ELR (cell line): Measurements from ENCODE around the gene SUCLA2.

Experiments
- DNase-seq: peaks from one replicate; pipeline ENCODE4 v3.0.0-alpha.2; 2015; ENCODE audit warnings: low read depth

Gene SUCLA2

GRCh38 chr13:48001114-48001881 lies at the start of gene SUCLA2:
Gene SUCLA2 (minus strand): TSS chr13:48001273. CDS start chr13:48001269, 4 bp downstream.
- DNase-seq, result peak; percentile 92

GRCh38 chr13:48050550-48050949 lies 49.5 kb upstream of the SUCLA2 start:
- DNase-seq, result no peak

DNA sequence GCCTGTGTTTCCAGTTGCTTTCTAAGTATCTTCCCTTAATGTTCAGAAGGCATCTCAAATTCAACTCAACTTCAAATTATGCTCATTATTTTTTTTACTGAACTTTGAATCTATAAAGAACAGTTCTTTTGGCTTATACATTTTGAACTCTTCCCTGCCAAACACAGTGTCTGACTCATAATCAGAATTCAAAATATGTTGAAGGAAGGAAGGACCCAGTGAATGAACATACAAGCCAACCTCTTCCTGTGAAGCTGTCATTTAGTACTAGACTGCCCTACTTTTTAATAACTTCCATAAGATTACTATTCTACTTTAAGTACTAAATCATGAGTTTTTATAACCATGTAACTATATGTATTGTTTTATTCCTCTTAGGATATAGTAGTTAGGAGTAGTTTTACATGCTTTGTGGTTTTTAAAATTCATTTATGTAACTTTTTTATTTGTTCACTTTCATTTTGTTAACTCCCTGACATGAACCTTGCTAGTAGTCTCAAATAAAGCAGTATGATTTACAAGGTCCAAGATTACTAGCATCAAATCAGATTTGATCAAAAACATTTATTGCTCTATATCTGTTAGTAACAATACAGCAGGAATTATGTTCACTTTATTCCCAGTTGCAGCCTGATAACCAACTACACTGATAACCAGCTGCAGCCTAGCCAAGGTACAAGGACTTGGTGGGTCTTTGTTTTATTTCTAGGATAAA lies 42.9 kb upstream of the SUCLA2 start:
- DNase-seq, result peak; percentile 50

- no peak for DNase-seq
Observed at GRCh38 chr13:48042894-48043293, 41.8 kb upstream of the SUCLA2 start.

DNA sequence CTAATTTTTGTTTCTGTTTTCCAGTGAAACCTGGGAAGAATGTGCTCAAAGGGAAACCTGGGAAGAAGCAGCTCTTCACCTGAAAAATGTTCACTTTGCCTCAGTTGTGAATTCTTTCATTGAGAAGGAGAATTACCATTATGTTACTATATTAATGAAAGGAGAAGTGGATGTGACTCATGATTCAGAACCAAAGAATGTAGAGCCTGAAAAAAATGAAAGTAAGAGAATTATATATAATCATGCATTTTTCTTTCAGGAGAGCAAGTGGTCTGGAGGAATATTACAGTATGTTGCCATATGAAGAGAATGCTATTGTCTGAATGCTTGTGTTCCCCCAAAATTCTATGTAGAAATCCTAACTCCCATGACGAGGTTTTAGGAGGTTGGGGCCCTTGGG lies 39.8 kb upstream of the SUCLA2 start:
- DNase-seq, result peak; percentile 53

DNA sequence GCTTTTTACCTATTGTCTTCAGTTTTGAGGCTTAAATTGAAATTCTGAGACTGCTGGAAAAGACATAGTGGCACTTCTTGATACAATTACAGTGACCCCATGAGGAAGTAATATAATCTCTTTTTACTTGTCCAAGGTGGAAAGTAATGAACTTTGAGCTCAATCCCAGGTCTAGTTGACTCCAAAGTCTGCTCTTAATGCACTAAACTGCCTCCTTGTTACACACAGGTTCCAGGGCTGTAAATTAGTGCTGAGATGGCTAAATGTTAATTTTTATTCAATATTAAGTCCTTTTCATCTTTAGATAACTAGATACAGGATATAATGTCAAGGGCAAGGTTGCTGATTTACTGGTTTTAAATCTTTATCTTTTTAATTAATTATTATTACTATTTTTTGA lies 39.0 kb upstream of the SUCLA2 start:
- DNase-seq, result no peak

GRCh38 chr13:48038761-48039160 lies 37.7 kb upstream of the SUCLA2 start:
- peak; percentile 4 for DNase-seq

- DNase-seq, result peak; percentile 97
Observed at GRCh38 chr13:48037346-48038173, 36.5 kb upstream of the SUCLA2 start, which contains the start of gene NUDT15. Gene NUDT15 (plus strand): TSS chr13:48037726. CDS start chr13:48037747, 21 bp downstream.

DNA sequence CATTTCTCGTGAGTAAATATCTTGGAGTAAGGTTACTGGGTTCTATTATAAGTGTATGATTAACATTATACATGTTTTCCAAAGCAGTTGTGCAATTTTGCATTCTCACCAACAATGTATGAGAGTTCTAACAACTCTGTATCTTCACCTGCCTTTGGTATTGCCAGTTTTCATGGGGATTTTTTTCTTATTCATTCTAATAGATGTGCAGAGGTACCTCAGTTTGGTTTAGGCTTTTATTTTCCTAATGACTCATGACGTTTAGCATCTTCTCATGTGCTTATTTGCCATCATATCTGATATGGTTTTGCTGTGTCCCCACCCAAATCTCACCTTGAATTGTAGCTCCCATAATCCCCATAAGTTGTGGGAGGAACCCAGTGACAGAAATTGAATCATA lies 28.8 kb upstream of the SUCLA2 start:
- no peak for DNase-seq

- DNase-seq, result no peak
Observed at GRCh38 chr13:48028066-48028465, 27.0 kb upstream of the SUCLA2 start.

DNA sequence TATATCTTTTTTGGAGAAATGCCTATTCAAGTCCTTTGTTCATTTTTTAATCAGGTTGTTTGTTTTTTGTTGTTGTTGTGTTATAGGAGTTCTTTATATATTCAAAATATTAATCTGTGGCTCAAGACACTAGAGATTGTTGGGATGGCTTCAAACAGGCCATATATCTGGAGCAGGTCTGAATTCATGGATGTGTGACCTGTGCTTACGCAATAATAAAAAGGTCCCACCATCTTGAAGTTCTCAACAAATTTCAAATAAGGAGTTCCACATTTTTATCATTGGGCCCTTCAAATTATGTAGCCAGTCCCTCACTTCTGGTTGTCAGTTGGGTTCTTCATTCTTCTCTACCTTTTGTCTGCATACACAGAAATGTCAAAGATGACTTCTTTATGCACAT lies 18.7 kb upstream of the SUCLA2 start:
- no peak for DNase-seq

DNA sequence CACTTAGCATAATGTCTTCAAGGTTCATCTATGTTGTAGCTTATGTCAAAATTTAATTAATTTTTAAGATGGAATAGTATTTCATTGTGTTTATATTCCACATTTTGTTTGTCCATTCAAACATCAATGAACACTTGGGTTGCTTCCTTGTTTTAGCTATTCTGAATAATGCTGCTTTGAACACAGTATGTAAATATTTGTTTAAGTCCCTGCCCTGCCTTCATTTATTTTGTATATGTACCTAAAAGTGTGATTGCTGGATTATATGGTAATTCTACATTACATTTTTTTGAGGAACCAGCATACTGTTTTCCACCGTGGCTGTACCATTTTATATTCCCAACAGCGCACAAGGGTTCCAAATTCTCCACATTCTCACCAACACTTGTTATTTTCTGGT lies 17.6 kb upstream of the SUCLA2 start:
- no peak for DNase-seq

- DNase-seq, result no peak
Observed at GRCh38 chr13:48014359-48014758, 13.3 kb upstream of the SUCLA2 start.

DNA sequence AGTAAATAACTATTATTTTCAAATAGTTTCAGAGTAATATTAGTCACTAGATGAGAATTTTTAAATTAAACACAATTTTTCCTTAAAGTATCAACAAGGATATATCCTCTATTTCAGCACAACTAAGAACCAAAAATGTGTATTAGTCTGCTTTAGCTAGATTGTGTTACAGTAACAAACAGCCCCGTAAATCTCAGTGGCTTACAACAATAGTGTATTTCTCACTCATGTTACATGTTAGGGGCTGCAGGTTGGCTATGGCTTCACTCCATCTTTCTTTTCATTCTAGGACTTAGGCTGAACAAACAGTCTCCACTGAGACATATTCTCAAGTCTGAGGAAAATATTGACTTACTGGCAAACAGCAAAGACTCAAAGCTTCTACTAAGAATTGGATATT lies 11.6 kb upstream of the SUCLA2 start:
- no peak for DNase-seq

DNA sequence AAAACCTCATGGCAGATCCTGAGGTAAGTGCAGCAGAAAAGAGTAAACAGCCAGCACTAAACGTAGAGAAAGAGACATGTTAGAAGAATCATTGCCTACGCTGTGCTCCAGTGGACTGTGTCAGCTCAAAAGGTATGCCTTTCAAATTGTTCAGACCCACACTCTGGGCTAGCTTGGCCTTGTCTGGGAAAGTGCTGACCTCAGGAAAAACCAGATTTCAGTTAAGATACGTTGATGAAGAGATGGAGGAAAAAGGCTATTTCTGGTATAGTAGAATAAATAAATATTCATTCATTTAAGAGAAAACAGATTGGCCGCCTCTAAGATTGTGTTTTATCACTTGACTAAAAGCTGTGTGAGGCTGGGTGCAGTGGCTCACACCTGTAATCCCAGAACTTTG lies 9.6 kb upstream of the SUCLA2 start:
- DNase-seq, result no peak

GRCh38 chr13:48009284-48009683 lies 8.2 kb upstream of the SUCLA2 start:
- peak; percentile 77 for DNase-seq

- DNase-seq, result peak; percentile 32
Observed at GRCh38 chr13:48006396-48006795, 5.3 kb upstream of the SUCLA2 start.

DNA sequence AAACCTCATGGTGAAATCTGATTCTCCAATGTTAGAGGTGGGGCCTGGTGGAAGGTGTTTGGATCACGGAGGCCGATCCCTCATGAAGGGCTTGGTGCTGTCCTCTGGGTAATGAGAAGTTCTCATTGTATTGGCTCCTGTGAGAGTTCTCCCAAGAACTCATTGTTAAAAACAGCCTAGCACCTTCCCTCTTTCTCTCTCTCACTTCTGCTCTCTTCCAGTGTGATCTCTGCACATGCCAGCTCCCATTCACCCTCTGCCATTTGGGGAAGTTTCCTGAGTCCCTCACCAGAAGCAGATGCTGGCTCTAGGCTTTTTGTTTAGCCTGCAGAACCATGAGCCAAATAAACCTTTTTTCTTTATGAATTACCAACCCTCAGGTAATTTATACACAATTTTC lies 3.1 kb upstream of the SUCLA2 start:
- no peak for DNase-seq

GRCh38 chr13:48001999-48002398 lies 926 bp upstream of the SUCLA2 start:
- peak; percentile 21 for DNase-seq

GRCh38 chr13:48000559-48001113 lies 437 bp downstream of the SUCLA2 start:
- peak; percentile 40 for DNase-seq

DNA sequence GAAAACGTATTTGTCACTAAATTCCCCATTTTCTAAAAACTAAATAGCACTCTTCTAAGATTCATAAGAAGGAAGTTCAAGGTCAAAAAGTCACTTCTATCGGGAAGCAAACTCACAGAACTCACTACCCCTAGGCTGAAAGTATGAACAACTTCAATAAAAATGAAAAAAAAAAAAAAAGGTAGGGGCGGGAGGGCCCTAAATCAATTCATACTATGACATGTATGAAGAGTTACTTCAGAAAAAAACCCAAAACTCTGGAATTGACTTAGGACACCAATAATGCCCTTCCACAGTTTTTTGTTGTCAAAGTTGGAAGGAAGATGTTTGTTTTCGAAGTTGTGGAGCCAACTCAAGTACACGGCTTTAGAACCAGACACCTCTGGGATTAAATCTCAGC lies 1.1 kb downstream of the SUCLA2 start:
- no peak for DNase-seq

GRCh38 chr13:47997384-47997783 lies 3.7 kb downstream of the SUCLA2 start:
- DNase-seq, result no peak
